IMR-90 (cell line): ENCODE data around the gene GLTPD2. TPM values are rescaled to one million over a fixed set of nuclear protein-coding genes. Genes with fewer than 3 reads are reported as not detected.

Experiments
- ATAC-seq: fragments of 200-7000 bp; cut with Tn5 transposase; 2 replicates; pipeline ENCODE4 v1.9.1; 2020; ENCODE audit warnings: low read depth, mild to moderate bottlenecking, moderate library complexity
- BruUV-seq: library from RNA; stranded (reverse); fragments of 400-500 nt; replicated peaks from 2 replicates; lab custom pipeline; 2021; lab: Mats Ljungman, UMichigan
- CTCF ChIA-PET: fragments of 300-600 bp; formaldehyde crosslinking; extraction: SDS; loops from one replicate; lab custom pipeline; 2021; ENCODE audit warnings: antibody characterized with exemption; lab: Yijun Ruan, JAX
- POLR2A ChIA-PET: fragments of 300-600 bp; sonication (Branson Sonifier 250); formaldehyde crosslinking; loops from one replicate; lab custom pipeline; 2022; ENCODE audit warnings: antibody characterized with exemption; ENCODE audit not compliant: unreplicated experiment; lab: Charles Lee
- DNase-seq: peaks from one replicate; pipeline ENCODE4 v3.0.0; 2013
- H2AFZ ChIP-seq: replicated peaks from 2 replicates; pipeline ENCODE3; 2013; ENCODE audit warnings: low read length, mild to moderate bottlenecking; ENCODE audit not compliant: poor library complexity
- H2AK5ac ChIP-seq: 2 replicates; pipeline ENCODE4 v1.6.1; 2013; ENCODE audit warnings: low read depth, low read length, inconsistent platforms
- H2AK9ac ChIP-seq: replicated peaks from 2 replicates; pipeline ENCODE3; 2013; ENCODE audit warnings: mild to moderate bottlenecking, low read depth, low read length, moderate library complexity; ENCODE audit not compliant: poor library complexity
- H2BK120ac ChIP-seq: 2 replicates; pipeline ENCODE4 v1.6.1; 2013; ENCODE audit warnings: low read depth, low read length, inconsistent platforms
- H2BK15ac ChIP-seq: 3 replicates; pipeline ENCODE4 v1.6.1; 2013; ENCODE audit warnings: low read depth, low read length, inconsistent platforms
- H2BK20ac ChIP-seq: 2 replicates; pipeline ENCODE4 v1.6.1; 2013; ENCODE audit warnings: low read depth, mild to moderate bottlenecking, inconsistent platforms, low read length, moderate library complexity
- H2BK5ac ChIP-seq: 2 replicates; pipeline ENCODE4 v1.6.1; 2013; ENCODE audit warnings: mild to moderate bottlenecking, low read depth, low read length, inconsistent platforms; ENCODE audit not compliant: poor library complexity, severe bottlenecking
- H3K14ac ChIP-seq: replicated peaks from 2 replicates; pipeline ENCODE4 v1.6.1; 2013; ENCODE audit warnings: low read depth, low read length, inconsistent platforms
- H3K18ac ChIP-seq: 2 replicates; pipeline ENCODE4 v1.6.1; 2013; ENCODE audit warnings: low read depth, low read length, control low read depth
- H3K23ac ChIP-seq: 2 replicates; pipeline ENCODE4 v1.6.1; 2013; ENCODE audit warnings: low read depth, low read length, inconsistent platforms
- H3K27ac ChIP-seq: 2 replicates; pipeline ENCODE4 v1.5.1; 2013; ENCODE audit warnings: mild to moderate bottlenecking, control low read depth, low read length; ENCODE audit not compliant: insufficient read depth
- H3K27me3 ChIP-seq: 2 replicates; pipeline ENCODE4 v1.6.1; 2013; ENCODE audit warnings: low read length; ENCODE audit not compliant: control insufficient read depth, insufficient read depth
- H3K36me3 ChIP-seq: 2 replicates; pipeline ENCODE4 v1.6.1; 2013; ENCODE audit warnings: low read length, mixed read lengths; ENCODE audit not compliant: control insufficient read depth, insufficient read depth
- H3K4ac ChIP-seq: 2 replicates; pipeline ENCODE4 v1.6.1; 2013; ENCODE audit warnings: low read depth, low read length, inconsistent platforms
- H3K4me1 ChIP-seq: 2 replicates; pipeline ENCODE4 v1.6.1; 2013; ENCODE audit warnings: low read length, mixed read lengths; ENCODE audit not compliant: control insufficient read depth, insufficient read depth
- H3K4me2 ChIP-seq: 2 replicates; pipeline ENCODE4 v1.6.1; 2013; ENCODE audit warnings: low read depth, mild to moderate bottlenecking, control low read depth, low read length, moderate library complexity
- H3K4me3 ChIP-seq: 2 replicates; pipeline ENCODE4 v1.5.1; 2013; ENCODE audit warnings: low read depth, mild to moderate bottlenecking, control low read depth, low read length, moderate library complexity; ENCODE audit not compliant: insufficient read depth
- H3K56ac ChIP-seq: 2 replicates; pipeline ENCODE4 v1.6.1; 2013; ENCODE audit warnings: low read length, inconsistent platforms; ENCODE audit not compliant: insufficient read depth; ENCODE audit errors: extremely low read depth
- H3K79me1 ChIP-seq, 2 experiments: 2 replicates each; pipeline ENCODE4 v1.6.1; 2013; ENCODE audit warnings: low read length in 2 of 2, inconsistent platforms in 1 of 2, low read depth in 1 of 2
- H3K9ac ChIP-seq: 2 replicates; pipeline ENCODE4 v1.6.1; 2013; ENCODE audit warnings: low read depth, low read length, control low read depth
- H3K9me1 ChIP-seq: 2 replicates; pipeline ENCODE4 v1.6.1; 2013; ENCODE audit warnings: low read length, inconsistent platforms; ENCODE audit not compliant: insufficient read depth
- H3K9me3 ChIP-seq: 2 replicates; pipeline ENCODE4 v1.6.1; 2013; ENCODE audit warnings: low read length; ENCODE audit not compliant: control insufficient read depth, insufficient read depth
- H4K20me1 ChIP-seq: 2 replicates; pipeline ENCODE4 v1.6.1; 2013; ENCODE audit warnings: low read length, inconsistent platforms; ENCODE audit not compliant: insufficient read depth
- H4K5ac ChIP-seq: 2 replicates; pipeline ENCODE4 v1.6.1; 2013; ENCODE audit warnings: mild to moderate bottlenecking, low read depth, low read length, control low read depth
- H4K8ac ChIP-seq, 2 experiments: 2 replicates each; pipeline ENCODE4 v1.6.1; 2013; ENCODE audit warnings: low read depth in 2 of 2, low read length in 2 of 2, control low read depth in 1 of 2, inconsistent platforms in 1 of 2
- H4K91ac ChIP-seq: 2 replicates; pipeline ENCODE4 v1.6.1; 2013; ENCODE audit warnings: low read depth, low read length, inconsistent platforms; ENCODE audit not compliant: insufficient read depth
- FOS ChIP-seq: fragments of 150-350 bp; IDR thresholded peaks from 2 replicates; pipeline ENCODE4 v1.6.1; 2016; ENCODE audit warnings: low read depth, low read length
- MXI1 ChIP-seq: IDR thresholded peaks from 2 replicates; pipeline ENCODE4 v1.6.1; 2012; ENCODE audit warnings: low read depth, mild to moderate bottlenecking, low read length, moderate library complexity, borderline replicate concordance
- NFE2L2 ChIP-seq: fragments of 150-350 bp; IDR thresholded peaks from 2 replicates; pipeline ENCODE4 v1.6.1; 2016; ENCODE audit warnings: low read depth, mild to moderate bottlenecking, low read length
- RCOR1 ChIP-seq: IDR thresholded peaks from 2 replicates; pipeline ENCODE4 v1.6.1; 2012; ENCODE audit warnings: mild to moderate bottlenecking, low read length, improper control_type of control experiment; ENCODE audit not compliant: insufficient replicate concordance
- WGBS, 2 experiments: methylation state at CpG; one replicate each; pipeline versions ENCODE4 v1.1.5 to v1.1.7; 2013; ENCODE audit warnings: missing lambda C conversion rate in 2 of 2; ENCODE audit not compliant: insufficient read length in 1 of 2; ENCODE audit errors: extremely low coverage in 2 of 2; 5-methylcytosine and 5-hydroxymethylcytosine counted together
- dilution Hi-C: fragments of 300-500 bp; cut with HindIII; formaldehyde crosslinking; loops from one replicate; pipeline ENCODE4 v1.14.3; 2018; ENCODE audit warnings: low sequenced_read_pairs; ENCODE audit not compliant: unreplicated experiment
- in situ Hi-C: fragments of 300-500 bp; cut with MboI; formaldehyde crosslinking; loops from 3 replicates; pipeline ENCODE4 v1.14.3; 2019; ENCODE audit warnings: low sequenced_read_pairs, inconsistent platforms, mixed read lengths
- intact Hi-C: fragments of 100-400 bp; cut with micrococcal nuclease; formaldehyde crosslinking; loops from 2 replicates; pipeline ENCODE4 v1.10.0; 2022
- polyA plus RNA-seq, 3 experiments: library from polyadenylated mRNA; depleted of rRNA; stranded (reverse); fragments of >200 nt; gene quantifications; 2 replicates each; pipeline ENCODE4 v1.2.3, GENCODE V29; 2012; ENCODE audit warnings: low replicate concordance in 1 of 3
- total RNA-seq: library from RNA; depleted of rRNA; stranded (reverse); fragments of >200 nt; gene quantifications from 2 replicates; pipeline ENCODE4 v1.2.3, GENCODE V29; 2012

GLTPD2 gene
- total and polyA plus RNA-seq, 2 of the 4 experiments (the other 2 are of a cell fraction): not detected

DNA sequence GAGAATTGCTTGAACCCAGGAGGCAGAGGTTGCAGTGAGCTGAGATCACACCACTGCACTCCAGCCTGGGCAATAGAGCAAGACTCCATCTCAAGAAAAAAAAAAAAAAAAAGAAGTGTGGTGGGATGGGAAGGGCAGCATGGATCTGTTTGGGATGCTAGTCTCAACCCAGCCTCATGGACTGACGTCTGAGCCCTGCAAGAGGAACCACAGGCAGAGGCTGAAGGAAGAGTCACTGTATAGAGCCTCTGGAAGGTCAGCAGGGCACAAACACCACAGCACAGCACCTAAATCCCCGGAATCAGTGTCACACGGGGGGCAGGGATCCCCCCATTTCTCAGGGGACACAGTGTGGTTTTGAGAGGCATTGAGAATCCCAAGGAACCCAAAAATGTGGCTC lies 38.2 kb upstream of the GLTPD2 start:
- Histone ChIP-seq H2BK120ac (no peak overlapping the region), H3K4me1 (no peaks in the 10 kb centered on the region), H2AFZ (no peak overlapping the region), H3K9me1 (no peaks in the 10 kb centered on the region), H3K27me3 (peaks cover 41% of the 10 kb centered on the region), H3K4ac (no peak overlapping the region), H3K18ac (no peak overlapping the region), H2BK20ac (no peak overlapping the region), H3K36me3 (no peaks in the 10 kb centered on the region), H4K91ac (no peak overlapping the region), H3K56ac (no peak overlapping the region), H2AK9ac (no peak overlapping the region), H3K9ac (no peak overlapping the region), H2AK5ac (no peak overlapping the region), H3K79me1 (no peaks in the 10 kb centered on the region), H3K4me2 (no peak overlapping the region), H2BK5ac (no peak overlapping the region), H3K23ac (no peak overlapping the region), H4K20me1 (no peaks in the 10 kb centered on the region), H3K14ac (no peak overlapping the region), H3K4me3 (no peak overlapping the region), H4K5ac (no peak overlapping the region), H2BK15ac (no peak overlapping the region), H3K9me3 (no peaks in the 10 kb centered on the region), H3K27ac (no peak overlapping the region), H4K8ac (no peak overlapping the region)
- ChIA-PET CTCF (no interaction called here), POLR2A (no interaction called here)
- no peak for ATAC-seq
- intact Hi-C loops (no loop called here), dilution Hi-C loops (no loop called here), in situ Hi-C loops (no loop called here)
- WGBS, 2 experiments: no CpG with 5 or more reads among the region's 3 CpGs
- no peak for TF ChIP-seq FOS
- TF ChIP-seq MXI1: no peak
- no peak for TF ChIP-seq NFE2L2
- TF ChIP-seq RCOR1: no peak
- DNase-seq: no peak
- BruUV-seq: no TSS peak
